IPS DF 6.9 (cell line): ENCODE data around the gene PRRX1.

Source experiments
- DNase-seq: peaks from one replicate; pipeline ENCODE4 v3.0.0-alpha.2; 2013; ENCODE audit warnings: low read depth, low spot score
- H3K27ac ChIP-seq: one replicate; pipeline ENCODE4 v1.5.1; 2013; ENCODE audit warnings: low read length, control low read depth
- H3K27me3 ChIP-seq: 2 replicates; pipeline ENCODE4 v1.6.1; 2013; ENCODE audit warnings: mild to moderate bottlenecking, low read length; ENCODE audit not compliant: control insufficient read depth, insufficient read depth
- H3K36me3 ChIP-seq: 2 replicates; pipeline ENCODE4 v1.6.1; 2013; ENCODE audit warnings: low read length; ENCODE audit not compliant: control insufficient read depth, insufficient read depth
- H3K4me1 ChIP-seq: 2 replicates; pipeline ENCODE4 v1.6.1; 2013; ENCODE audit warnings: low read length; ENCODE audit not compliant: control insufficient read depth, insufficient read depth
- H3K4me3 ChIP-seq: 2 replicates; pipeline ENCODE4 v1.5.1; 2013; ENCODE audit warnings: mild to moderate bottlenecking, low read length
- H3K9me3 ChIP-seq: 2 replicates; pipeline ENCODE4 v1.6.1; 2013; ENCODE audit warnings: low read length, inconsistent platforms; ENCODE audit not compliant: control insufficient read depth, insufficient read depth
- WGBS: extraction: QIAGEN DNeasy Blood & Tissue Kit; methylation state at CpG from one replicate; pipeline ENCODE4 v1.1.7; 2013; ENCODE audit warnings: mixed read lengths, missing lambda C conversion rate; ENCODE audit not compliant: insufficient read length, insufficient coverage; 5-methylcytosine and 5-hydroxymethylcytosine counted together

Gene PRRX1

DNA sequence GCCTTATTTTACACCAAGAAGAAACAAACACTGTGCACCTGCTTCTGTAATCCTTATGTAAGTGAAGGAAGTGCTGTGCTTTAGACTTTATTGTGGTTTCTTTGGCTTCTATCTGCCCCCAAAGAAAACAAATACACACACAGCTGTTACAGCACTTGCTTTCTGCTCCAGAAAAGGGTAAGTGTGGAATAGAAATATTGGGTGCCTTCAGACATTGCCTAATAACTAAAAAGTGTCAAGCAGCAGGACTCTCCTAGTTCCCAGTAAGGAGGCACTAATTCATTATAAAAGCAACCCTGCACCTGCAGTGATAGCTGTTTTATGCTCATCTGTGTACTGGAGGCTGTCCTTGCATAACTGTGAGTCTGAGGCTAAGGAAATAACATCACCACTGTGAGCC is 23.4 kb upstream of the PRRX1 start:
- H3K36me3 ChIP-seq = no peaks in the 10 kb centered on the region
- H3K4me3 ChIP-seq = no peak overlapping the region
- no peaks in the 10 kb centered on the region for H3K27me3 ChIP-seq
- no peak for DNase-seq
- H3K9me3 ChIP-seq = no peaks in the 10 kb centered on the region
- no peaks in the 10 kb centered on the region for H3K4me1 ChIP-seq
- H3K27ac ChIP-seq = no peak overlapping the region

DNA sequence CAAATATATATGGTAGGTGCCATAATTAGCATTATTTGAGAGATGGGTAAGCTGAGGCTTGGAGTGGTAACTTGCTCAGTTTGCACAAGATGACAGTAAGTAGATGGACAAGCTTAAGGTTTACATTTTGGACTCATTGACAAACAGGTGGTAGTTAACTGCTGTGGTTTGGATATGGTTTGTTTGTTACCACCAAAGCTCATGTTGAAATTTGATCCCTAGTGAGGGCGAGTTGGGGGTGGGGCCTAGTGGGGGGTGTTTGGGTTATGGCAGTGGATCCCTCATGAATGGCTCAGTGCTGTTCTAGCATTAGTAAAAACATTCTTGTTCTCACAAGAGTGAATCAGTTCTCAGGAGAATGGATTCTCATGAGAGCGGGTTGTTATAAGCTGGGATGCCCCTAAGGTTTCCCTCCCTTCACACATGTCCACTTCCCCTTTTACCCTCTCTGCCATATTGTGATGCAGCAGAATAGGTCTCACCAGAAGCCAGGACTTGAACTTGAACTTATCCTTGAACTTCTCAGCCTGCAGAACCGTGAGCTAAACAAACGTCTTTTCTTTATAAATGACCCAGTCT is 6.6 kb upstream of the PRRX1 start:
- peaks cover 2% of the 10 kb centered on the region for H3K4me1 ChIP-seq
- no peak overlapping the region for H3K4me3 ChIP-seq
- WGBS = no CpG with 5 or more reads among the region's 4 CpGs
- no peak overlapping the region for H3K27ac ChIP-seq
- H3K27me3 ChIP-seq = peaks cover 32% of the 10 kb centered on the region
- no peaks in the 10 kb centered on the region for H3K9me3 ChIP-seq
- no peaks in the 10 kb centered on the region for H3K36me3 ChIP-seq
- no peak for DNase-seq

GRCh38 chr1:170659399-170660035 is 4.4 kb upstream of the PRRX1 start:
- DNase-seq = no peak
- peaks cover 2% of the 10 kb centered on the region for H3K4me1 ChIP-seq
- no peaks in the 10 kb centered on the region for H3K9me3 ChIP-seq
- no CpG with 5 or more reads among the region's 13 CpGs for WGBS
- peaks cover 46% of the 10 kb centered on the region for H3K27me3 ChIP-seq
- H3K27ac ChIP-seq = no peak overlapping the region
- no peaks in the 10 kb centered on the region for H3K36me3 ChIP-seq
- no peak overlapping the region for H3K4me3 ChIP-seq

DNA sequence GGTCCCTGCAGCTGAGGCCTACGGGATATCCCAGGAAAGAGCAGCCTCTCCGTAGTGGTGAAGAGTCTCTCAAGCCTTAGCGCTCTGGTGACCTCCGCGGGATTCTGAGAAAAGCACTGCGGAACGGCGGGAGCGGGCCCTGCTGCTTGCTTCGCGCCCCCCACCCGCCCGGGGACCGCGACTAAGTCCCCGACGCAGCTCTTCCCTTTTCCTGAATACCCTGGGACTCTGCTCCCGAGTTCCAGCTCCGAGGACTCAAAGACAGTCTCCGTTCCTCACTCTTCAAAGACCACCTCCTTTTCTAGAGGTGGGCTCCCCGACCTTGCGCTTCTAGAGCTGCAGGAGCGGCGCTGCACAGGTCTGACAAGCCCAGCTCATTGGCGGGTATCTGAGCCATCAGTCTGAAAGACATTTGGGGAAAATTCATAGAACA is 3.6 kb upstream of the PRRX1 start:
- Histone ChIP-seq H3K36me3 (no peaks in the 10 kb centered on the region), H3K4me1 (peaks cover 2% of the 10 kb centered on the region), H3K9me3 (no peaks in the 10 kb centered on the region), H3K27ac (no peak overlapping the region), H3K4me3 (no peak overlapping the region), H3K27me3 (peaks cover 54% of the 10 kb centered on the region)
- no CpG with 5 or more reads among the region's 25 CpGs for WGBS
- no peak for DNase-seq

DNA sequence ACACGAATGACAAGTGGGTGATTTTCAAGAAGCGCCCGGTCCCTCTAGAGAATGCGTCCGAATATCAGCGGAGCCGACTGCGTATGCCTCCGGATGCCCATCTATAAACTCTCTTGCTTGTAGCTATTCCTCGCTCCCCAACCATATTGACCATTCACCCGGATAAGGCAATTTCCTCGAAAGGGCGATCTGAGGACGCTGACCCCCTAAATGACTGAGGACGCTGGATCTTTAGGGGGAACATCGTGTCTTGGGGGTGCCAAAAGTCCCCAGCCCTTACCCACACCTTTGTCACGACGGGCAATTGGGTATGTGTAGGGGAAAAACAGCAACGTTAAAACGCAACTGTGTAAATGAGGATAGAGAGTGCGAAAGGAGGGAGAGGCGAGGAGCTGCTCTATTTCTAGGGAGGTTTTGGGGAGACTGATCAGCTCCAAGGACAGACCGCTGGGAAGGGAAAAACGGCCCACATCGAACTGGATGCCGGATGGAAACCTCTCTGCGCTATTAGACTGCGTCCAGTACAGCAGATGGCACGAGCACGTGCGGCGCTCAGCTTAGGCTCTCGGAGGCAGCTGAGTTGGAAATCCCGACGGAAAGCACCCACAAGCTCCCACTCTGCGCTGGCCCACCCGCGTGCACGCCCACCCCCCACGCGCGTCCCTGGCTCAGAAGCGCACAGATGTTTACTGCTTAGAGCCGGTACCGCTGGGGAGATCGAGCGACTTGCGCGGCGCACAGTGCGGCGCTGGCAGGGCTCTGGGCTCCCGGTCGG is 2.9 kb upstream of the PRRX1 start:
- Histone ChIP-seq H3K4me3 (peak overlapping the region; percentile 27; the same call in 1 of the 2 replicates), H3K27me3 (peaks cover 61% of the 10 kb centered on the region), H3K9me3 (no peaks in the 10 kb centered on the region), H3K4me1 (peaks cover 2% of the 10 kb centered on the region), H3K27ac (no peak overlapping the region), H3K36me3 (no peaks in the 10 kb centered on the region)
- no CpG with 5 or more reads among the region's 54 CpGs for WGBS
- DNase-seq = no peak

- no peaks in the 10 kb centered on the region for H3K36me3 ChIP-seq
- no peak overlapping the region for H3K27ac ChIP-seq
- H3K4me3 ChIP-seq = peak overlapping the region; percentile 26; the same call in 1 of the 2 replicates
- H3K4me1 ChIP-seq = peaks cover 2% of the 10 kb centered on the region
- no CpG with 5 or more reads among the region's 31 CpGs for WGBS
- no peak for DNase-seq
- H3K9me3 ChIP-seq = no peaks in the 10 kb centered on the region
- peaks cover 69% of the 10 kb centered on the region for H3K27me3 ChIP-seq
Observed at GRCh38 chr1:170661646-170662411, 2.1 kb upstream of the PRRX1 start.

GRCh38 chr1:170662561-170663403 is 1.1 kb upstream of the PRRX1 start:
- H3K27me3 ChIP-seq = peaks cover 78% of the 10 kb centered on the region
- peak overlapping the region; percentile 26; the same call in 1 of the 2 replicates for H3K4me3 ChIP-seq
- no peaks in the 10 kb centered on the region for H3K9me3 ChIP-seq
- H3K4me1 ChIP-seq = peaks cover 2% of the 10 kb centered on the region
- no peak for DNase-seq
- H3K36me3 ChIP-seq = no peaks in the 10 kb centered on the region
- H3K27ac ChIP-seq = no peak overlapping the region
- no CpG with 5 or more reads among the region's 11 CpGs for WGBS

- Histone ChIP-seq H3K27me3 (peaks cover 86% of the 10 kb centered on the region), H3K27ac (no peak overlapping the region), H3K36me3 (no peaks in the 10 kb centered on the region), H3K9me3 (no peaks in the 10 kb centered on the region), H3K4me1 (peaks cover 2% of the 10 kb centered on the region), H3K4me3 (peak overlapping the region; percentile 37; the same call in 1 of the 2 replicates)
- no CpG with 5 or more reads among the region's 12 CpGs for WGBS
- DNase-seq = no peak
Observed at GRCh38 chr1:170663404-170664092, 383 bp upstream of the PRRX1 start.

DNA sequence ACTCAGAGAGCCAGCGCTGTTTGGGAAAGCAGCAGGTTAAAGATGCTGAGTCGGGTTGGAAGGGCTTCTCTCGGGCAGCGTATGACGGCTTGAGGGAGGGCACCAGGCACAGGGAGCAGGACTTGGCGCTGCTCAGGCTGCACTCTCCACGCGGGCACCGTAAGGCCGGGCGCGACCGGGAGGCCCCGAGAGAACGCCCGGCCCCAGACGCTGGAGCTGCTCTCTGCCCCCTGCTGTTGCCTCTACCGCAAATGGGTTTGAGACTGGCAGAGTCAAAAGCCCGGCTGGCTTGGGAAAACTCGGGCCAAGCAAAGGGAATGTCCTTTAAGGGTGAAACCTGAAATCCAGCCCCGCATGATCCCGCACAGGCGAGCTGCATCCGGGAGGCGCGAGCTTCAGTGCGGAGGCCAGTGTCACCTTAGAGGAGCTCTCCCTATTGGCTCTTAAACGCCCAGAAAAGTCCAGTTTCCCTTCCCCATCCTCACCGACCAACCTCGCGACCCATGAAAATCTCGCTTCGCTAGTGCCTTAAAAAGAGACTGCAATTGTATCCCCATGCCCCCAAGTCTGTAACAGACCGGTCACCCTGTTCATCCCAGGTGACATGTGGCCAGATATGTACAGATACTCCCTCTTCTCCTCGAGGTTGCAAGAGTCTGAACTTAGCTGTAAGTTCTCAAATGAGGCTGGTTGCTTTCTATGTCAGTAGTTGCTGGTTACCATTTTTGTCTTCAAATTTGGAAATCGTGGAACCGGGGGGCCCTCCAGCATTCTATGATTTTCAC is 1.1 kb downstream of the PRRX1 start:
- no CpG with 5 or more reads among the region's 37 CpGs for WGBS
- peaks cover 3% of the 10 kb centered on the region for H3K4me1 ChIP-seq
- DNase-seq = no peak
- H3K4me3 ChIP-seq = peak overlapping the region; percentile 37; the same call in 1 of the 2 replicates
- H3K27me3 ChIP-seq = peaks cover 88% of the 10 kb centered on the region
- no peaks in the 10 kb centered on the region for H3K36me3 ChIP-seq
- H3K27ac ChIP-seq = no peak overlapping the region
- no peaks in the 10 kb centered on the region for H3K9me3 ChIP-seq
